DND-41 (cell line): ENCODE results near the gene CFAP410.

Experiments used
- ATAC-seq: fragments of 200-7000 bp; cut with Tn5 transposase; 3 replicates; pipeline ENCODE4 v1.9.1; 2021; ENCODE audit warnings: low read depth; ENCODE audit not compliant: insufficient read depth
- DNase-seq: peaks from one replicate; pipeline ENCODE4 v3.0.0-alpha.2; 2020
- H2AFZ ChIP-seq: 2 replicates; pipeline ENCODE4 v1.6.0; 2012; ENCODE audit warnings: low read depth, low read length
- H3K27ac ChIP-seq: 2 replicates; pipeline ENCODE4 v1.5.1; 2012; ENCODE audit warnings: low read length, inconsistent platforms
- H3K27me3 ChIP-seq: fragments of 200-600 bp; sonication (generic); 2 replicates; pipeline ENCODE4 v1.6.0; 2012; ENCODE audit warnings: low read length, mild to moderate bottlenecking, inconsistent platforms; ENCODE audit not compliant: insufficient read depth, poor library complexity
- H3K36me3 ChIP-seq: 2 replicates; pipeline ENCODE4 v1.5.1; 2012; ENCODE audit warnings: low read length, inconsistent platforms; ENCODE audit not compliant: insufficient read depth
- H3K4me1 ChIP-seq: 2 replicates; pipeline ENCODE4 v1.5.1; 2012; ENCODE audit warnings: mild to moderate bottlenecking, low read length; ENCODE audit not compliant: insufficient read depth
- H3K4me2 ChIP-seq: 2 replicates; pipeline ENCODE4 v1.6.0; 2012; ENCODE audit warnings: mild to moderate bottlenecking, moderate library complexity, low read length, inconsistent platforms; ENCODE audit not compliant: insufficient read depth
- H3K4me3 ChIP-seq, 2 experiments: fragments of 200-600 bp in 1 of 2; shearing (Covaris generic) in 1 of 2; 2 replicates each; pipeline ENCODE4 v1.5.1; 2012 to 2016; ENCODE audit warnings: inconsistent platforms in 2 of 2, low read length in 2 of 2, mild to moderate bottlenecking in 2 of 2, low read depth in 1 of 2, moderate library complexity in 1 of 2
- H3K79me2 ChIP-seq: 2 replicates; pipeline ENCODE4 v1.6.0; 2012; ENCODE audit warnings: low read length, inconsistent platforms; ENCODE audit not compliant: insufficient read depth
- H3K9ac ChIP-seq: 2 replicates; pipeline ENCODE4 v1.6.0; 2012; ENCODE audit warnings: low read depth, mild to moderate bottlenecking, inconsistent platforms, low read length, moderate library complexity
- H3K9me3 ChIP-seq: 2 replicates; pipeline ENCODE4 v1.5.1; 2012; ENCODE audit warnings: low read length, moderate library complexity, mild to moderate bottlenecking, inconsistent platforms; ENCODE audit not compliant: insufficient read depth, severe bottlenecking
- H4K20me1 ChIP-seq: 2 replicates; pipeline ENCODE4 v1.6.0; 2012; ENCODE audit warnings: low read length; ENCODE audit not compliant: insufficient read depth
- CTCF ChIP-seq: IDR thresholded peaks from 2 replicates; pipeline ENCODE4 v1.5.1; 2012; ENCODE audit warnings: borderline replicate concordance, low read length, moderate library complexity, mild to moderate bottlenecking; ENCODE audit not compliant: poor library complexity, severe bottlenecking; ENCODE audit errors: extremely low read depth
- EZH2 ChIP-seq: IDR thresholded peaks from 3 replicates; pipeline ENCODE4 v1.6.1; 2012; ENCODE audit warnings: borderline replicate concordance, low read depth, mild to moderate bottlenecking, moderate library complexity, low read length, inconsistent platforms; ENCODE audit not compliant: severe bottlenecking

CFAP410 gene

GRCh38 chr21:44291078-44291935 lies 47.9 kb downstream of the CFAP410 start:
- 0 out of 2 replicates have a peak, but pooled peaks cover 4% of the 10 kb centered on the region for H4K20me1 ChIP-seq
- no peaks in the 10 kb centered on the region for H3K79me2 ChIP-seq
- no peak overlapping the region for H3K9ac ChIP-seq
- H3K9me3 ChIP-seq, result no peaks in the 10 kb centered on the region
- no peak overlapping the region for H2AFZ ChIP-seq
- DNase-seq, result no peak
- H3K27ac ChIP-seq, result no peak overlapping the region
- ATAC-seq, result no peak
- H3K4me1 ChIP-seq, result no peaks in the 10 kb centered on the region
- H3K36me3 ChIP-seq, result no peaks in the 10 kb centered on the region
- no peaks in the 10 kb centered on the region for H3K27me3 ChIP-seq
- H3K4me3 ChIP-seq, result no peak overlapping the region
- TF ChIP-seq CTCF (no peak), EZH2 (no peak)
- no peak overlapping the region for H3K4me2 ChIP-seq

- TF ChIP-seq CTCF (no peak), EZH2 (no peak)
- Histone ChIP-seq H2AFZ (no peak overlapping the region), H3K4me2 (no peak overlapping the region), H3K79me2 (no peaks in the 10 kb centered on the region), H3K27me3 (no peaks in the 10 kb centered on the region), H3K4me3 (no peak overlapping the region), H3K36me3 (no peaks in the 10 kb centered on the region), H3K9ac (no peak overlapping the region), H4K20me1 (0 out of 2 replicates have a peak, but pooled peaks cover 4% of the 10 kb centered on the region), H3K9me3 (no peaks in the 10 kb centered on the region), H3K27ac (no peak overlapping the region), H3K4me1 (no peaks in the 10 kb centered on the region)
- DNase-seq, result no peak
- ATAC-seq, result no peak
Measured at GRCh38 chr21:44290327-44291077, 48.7 kb downstream of the CFAP410 start.

- Histone ChIP-seq H3K79me2 (no peaks in the 10 kb centered on the region), H3K27ac (no peak overlapping the region), H4K20me1 (peaks cover 4% of the 10 kb centered on the region; the same call in 1 of the 2 replicates), H3K4me1 (no peaks in the 10 kb centered on the region), H3K9me3 (no peaks in the 10 kb centered on the region), H3K4me2 (no peak overlapping the region), H3K4me3 (no peak overlapping the region), H2AFZ (no peak overlapping the region), H3K9ac (no peak overlapping the region), H3K36me3 (no peaks in the 10 kb centered on the region), H3K27me3 (no peaks in the 10 kb centered on the region)
- TF ChIP-seq EZH2, result no peak
- TF ChIP-seq CTCF, result no peak
- no peak for DNase-seq
- ATAC-seq, result no peak
Measured at GRCh38 chr21:44289381-44290010, 49.7 kb downstream of the CFAP410 start.
